HepG2 (cell line): ENCODE data around the gene FAM117A. TPM values are rescaled to one million over a fixed set of nuclear protein-coding genes. Genes with fewer than 3 reads are reported as not detected.

Source experiments
- ETV6 ChIP-seq: sonication (generic); formaldehyde crosslinking; conservative IDR thresholded peaks from 2 replicates; pipeline ENCODE4 v1.4.0; 2020; ENCODE audit warnings: missing genetic modification reagents
- FOXP1 ChIP-seq, 2 experiments: fragments of 450-650 bp in 1 of 2; IDR thresholded peaks; 2 replicates each; pipeline ENCODE4 v1.6.1; 2017 to 2018; ENCODE audit warnings: antibody characterized with exemption in 1 of 2
- JUNB ChIP-seq: sonication (generic); formaldehyde crosslinking; IDR thresholded peaks from 2 replicates; pipeline ENCODE4 v1.8.0; 2022; ENCODE audit warnings: missing genetic modification reagents, mild to moderate bottlenecking, borderline replicate concordance
- KDM5A ChIP-seq: fragments of 200-600 bp; sonication (generic); IDR thresholded peaks from 2 replicates; pipeline ENCODE4 v1.7.0; 2018; ENCODE audit warnings: antibody characterized with exemption, mild to moderate bottlenecking, low read length, borderline replicate concordance
- KLF11 ChIP-seq: IDR thresholded peaks from 2 replicates; pipeline ENCODE4 v1.6.1; 2016; ENCODE audit warnings: missing compliant biosample characterization
- MYNN ChIP-seq: sonication (generic); formaldehyde crosslinking; IDR thresholded peaks from 2 replicates; pipeline ENCODE4 v1.4.0; 2020; ENCODE audit warnings: mild to moderate bottlenecking, low read depth, missing genetic modification reagents
- NONO ChIP-seq, 2 experiments: fragments of 450-650 bp in 1 of 2; sonication (generic) in 1 of 2; formaldehyde crosslinking in 1 of 2; IDR thresholded peaks in 1 of 2; conservative IDR thresholded peaks in 1 of 2; 2 replicates each; pipeline versions ENCODE4 v1.6.1 to v1.8.0; 2017 to 2022; ENCODE audit warnings: mild to moderate bottlenecking in 1 of 2, missing genetic modification reagents in 1 of 2, moderate library complexity in 1 of 2
- PAF1 ChIP-seq: IDR thresholded peaks from 2 replicates; pipeline ENCODE4 v1.6.1; 2016; ENCODE audit warnings: missing genetic modification reagents, missing compliant biosample characterization
- RFX5 ChIP-seq: IDR thresholded peaks from 2 replicates; pipeline ENCODE4 v1.6.1; 2011; ENCODE audit warnings: low read depth, low read length, improper control_type of control experiment
- SMC3 ChIP-seq: IDR thresholded peaks from 2 replicates; pipeline ENCODE4 v1.6.1; 2011; ENCODE audit warnings: low read length, improper control_type of control experiment
- SP1 ChIP-seq, 2 experiments: fragments of 450-650 bp in 1 of 2; sonication (generic) in 1 of 2; formaldehyde crosslinking in 1 of 2; IDR thresholded peaks; 2 replicates each; pipeline versions ENCODE4 v1.4.0 to v1.6.1; 2016 to 2020; ENCODE audit warnings: missing genetic modification reagents in 1 of 2
- TOPORS ChIP-seq: sonication (generic); formaldehyde crosslinking; IDR thresholded peaks from 2 replicates; pipeline ENCODE4 v1.8.0; 2023; ENCODE audit warnings: mild to moderate bottlenecking, missing genetic modification reagents
- ZNF10 ChIP-seq: sonication (generic); formaldehyde crosslinking; IDR thresholded peaks from 2 replicates; pipeline ENCODE4 v1.4.0; 2020; ENCODE audit warnings: mild to moderate bottlenecking, low read depth, missing genetic modification reagents, borderline replicate concordance
- ZNF644 ChIP-seq: IDR thresholded peaks from 2 replicates; pipeline ENCODE4 v1.6.1; 2016; ENCODE audit warnings: low read depth
- ZNF703 ChIP-seq: sonication (generic); formaldehyde crosslinking; IDR thresholded peaks from 2 replicates; pipeline ENCODE4 v1.5.1; 2020; ENCODE audit warnings: missing genetic modification reagents, mild to moderate bottlenecking, moderate library complexity, borderline replicate concordance
- polyA plus RNA-seq, 8 experiments: library from polyadenylated mRNA; depleted of rRNA in 3 of 8; stranded (reverse) in 7 of 8; unstranded in 1 of 8; fragments of >200 nt; fragmentation: Illumina TruSeq in 4 of 8; extraction: Trizol in 4 of 8; gene quantifications; 2 replicates each; pipeline versions ENCODE4 v1.2.1 to v1.2.3, GENCODE V29; 2011 to 2016; ENCODE audit warnings: low read depth in 4 of 8, missing spikeins in 1 of 8, mixed read lengths in 1 of 8; ENCODE audit not compliant: insufficient read depth in 1 of 8
- total RNA-seq, 5 experiments: library from RNA; depleted of rRNA; stranded (reverse); fragments of >200 nt; fragmentation: Illumina TruSeq; extraction: Trizol; gene quantifications; 2 replicates each; pipeline ENCODE4 v1.2.3, GENCODE V29; 2016; ENCODE audit warnings: low read depth in 1 of 5
- TF ChIP-seq, protein P1 (sequence below): sonication (generic); formaldehyde crosslinking; IDR thresholded peaks from 2 replicates; pipeline ENCODE4 v1.4.0; 2020; ENCODE audit warnings: missing genetic modification reagents, mild to moderate bottlenecking, borderline replicate concordance
- TF ChIP-seq, protein P2 (sequence below): sonication (generic); formaldehyde crosslinking; IDR thresholded peaks from 2 replicates; pipeline ENCODE4 v1.4.0; 2020; ENCODE audit warnings: missing genetic modification reagents
- TF ChIP-seq, protein P3 (sequence below): sonication (generic); formaldehyde crosslinking; IDR thresholded peaks from 2 replicates; pipeline ENCODE4 v1.5.0; 2020; ENCODE audit warnings: missing genetic modification reagents
- TF ChIP-seq, protein P4 (sequence below): sonication (generic); formaldehyde crosslinking; IDR thresholded peaks from 2 replicates; pipeline ENCODE4 v1.9.0; 2022; ENCODE audit warnings: missing genetic modification reagents, mild to moderate bottlenecking, borderline replicate concordance
- TF ChIP-seq, protein P5 (sequence below): sonication (generic); formaldehyde crosslinking; IDR thresholded peaks from 2 replicates; pipeline ENCODE4 v1.8.0; 2022; ENCODE audit warnings: low read depth, missing genetic modification reagents

The FAM117A gene
- total and polyA plus RNA-seq, 2 of the 13 experiments (the other 11 are each of a cell fraction or from before 2014, with no cell fraction given), result 12.1 to 19.8 TPM

DNA sequence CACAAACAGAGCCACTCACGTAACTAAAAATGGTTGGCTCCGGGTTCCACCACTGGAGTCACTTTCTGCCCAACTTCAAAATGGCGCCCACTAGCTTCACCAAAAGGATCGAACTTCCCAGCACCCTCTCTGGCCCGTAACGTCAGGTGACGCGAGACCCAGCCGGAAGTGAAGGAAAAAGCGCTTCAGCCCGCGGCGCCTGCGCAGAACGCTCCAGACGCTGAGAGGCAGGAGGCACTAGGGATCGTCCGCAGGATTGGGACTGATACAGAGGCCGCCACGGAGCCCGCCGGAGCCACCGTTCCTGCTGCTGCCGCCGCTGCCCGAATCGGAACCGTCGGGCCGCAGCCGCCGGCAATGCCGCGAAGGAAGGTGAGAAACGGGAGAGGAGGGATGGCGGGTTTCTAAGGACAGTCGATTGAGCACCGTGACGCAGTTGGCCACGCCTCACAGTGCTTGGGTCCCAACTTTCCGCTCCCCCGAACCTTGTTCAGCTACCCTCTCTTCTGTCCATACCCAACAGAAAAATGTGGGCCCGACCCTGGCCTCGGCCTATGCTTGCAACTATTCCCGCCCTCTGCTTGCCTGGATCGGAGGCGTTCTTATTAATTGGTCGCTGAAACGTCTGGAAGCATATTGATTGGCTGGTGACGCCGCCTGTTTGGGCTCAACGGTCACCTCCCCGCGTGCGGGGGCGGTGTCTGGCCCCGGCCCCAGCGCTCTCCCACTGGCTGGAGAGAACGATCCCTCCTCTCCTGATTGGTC lies 24.7 kb upstream of the FAM117A start, which contains the start of gene KAT7 (continued):
- TF ChIP-seq, protein P1, sequence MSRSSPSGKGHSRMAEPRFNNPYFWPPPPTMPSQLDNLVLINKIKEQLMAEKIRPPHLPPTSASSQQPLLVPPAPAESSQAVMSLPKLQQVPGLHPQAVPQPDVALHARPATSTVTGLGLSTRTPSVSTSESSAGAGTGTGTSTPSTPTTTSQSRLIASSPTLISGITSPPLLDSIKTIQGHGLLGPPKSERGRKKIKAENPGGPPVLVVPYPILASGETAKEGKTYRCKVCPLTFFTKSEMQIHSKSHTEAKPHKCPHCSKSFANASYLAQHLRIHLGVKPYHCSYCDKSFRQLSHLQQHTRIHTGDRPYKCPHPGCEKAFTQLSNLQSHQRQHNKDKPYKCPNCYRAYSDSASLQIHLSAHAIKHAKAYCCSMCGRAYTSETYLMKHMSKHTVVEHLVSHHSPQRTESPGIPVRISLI, result peak; percentile 80; the same call in 1 of the 2 replicates
- TF ChIP-seq KLF11 (peak; percentile 87), NONO (IDR thresholded peaks at IDR 0.05) (no peak), NONO (CRISPR knock-in tag; conservative IDR thresholded peaks at IDR 0.05) (peak; percentile 90), RFX5 (peak; percentile 79), SP1 (IDR thresholded peaks at IDR 0.05) (peak; percentile 46; the same call in 1 of the 2 replicates), SP1 (CRISPR knock-in tag; IDR thresholded peaks at IDR 0.05) (peak; percentile 95), MYNN (CRISPR knock-in tag) (peak; percentile 68; the same call in 1 of the 2 replicates), FOXP1 (IDR thresholded peaks at IDR 0.05) (no peak), FOXP1 (CRISPR knock-in tag; IDR thresholded peaks at IDR 0.05) (0 out of 2 replicates have a peak, but pooled peaks have one; percentile 31), ZNF644 (CRISPR knock-in tag) (peak; percentile 85), JUNB (CRISPR knock-in tag) (no peak), TOPORS (CRISPR knock-in tag) (no peak; the same call in none of the 2 replicates), ZNF10 (CRISPR knock-in tag) (no peak), PAF1 (CRISPR knock-in tag) (no peak), ETV6 (CRISPR knock-in tag) (0 out of 2 replicates have a peak, but pooled peaks have one; percentile 18), ZNF703 (CRISPR knock-in tag) (no peak), KDM5A (peak; percentile 94), SMC3 (no peak)
- TF ChIP-seq, protein P2, sequence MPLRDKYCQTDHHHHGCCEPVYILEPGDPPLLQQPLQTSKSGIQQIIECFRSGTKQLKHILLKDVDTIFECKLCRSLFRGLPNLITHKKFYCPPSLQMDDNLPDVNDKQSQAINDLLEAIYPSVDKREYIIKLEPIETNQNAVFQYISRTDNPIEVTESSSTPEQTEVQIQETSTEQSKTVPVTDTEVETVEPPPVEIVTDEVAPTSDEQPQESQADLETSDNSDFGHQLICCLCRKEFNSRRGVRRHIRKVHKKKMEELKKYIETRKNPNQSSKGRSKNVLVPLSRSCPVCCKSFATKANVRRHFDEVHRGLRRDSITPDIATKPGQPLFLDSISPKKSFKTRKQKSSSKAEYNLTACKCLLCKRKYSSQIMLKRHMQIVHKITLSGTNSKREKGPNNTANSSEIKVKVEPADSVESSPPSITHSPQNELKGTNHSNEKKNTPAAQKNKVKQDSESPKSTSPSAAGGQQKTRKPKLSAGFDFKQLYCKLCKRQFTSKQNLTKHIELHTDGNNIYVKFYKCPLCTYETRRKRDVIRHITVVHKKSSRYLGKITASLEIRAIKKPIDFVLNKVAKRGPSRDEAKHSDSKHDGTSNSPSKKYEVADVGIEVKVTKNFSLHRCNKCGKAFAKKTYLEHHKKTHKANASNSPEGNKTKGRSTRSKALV (CRISPR knock-in tag), result peak; percentile 72; the same call in 1 of the 2 replicates
- TF ChIP-seq, protein P3, sequence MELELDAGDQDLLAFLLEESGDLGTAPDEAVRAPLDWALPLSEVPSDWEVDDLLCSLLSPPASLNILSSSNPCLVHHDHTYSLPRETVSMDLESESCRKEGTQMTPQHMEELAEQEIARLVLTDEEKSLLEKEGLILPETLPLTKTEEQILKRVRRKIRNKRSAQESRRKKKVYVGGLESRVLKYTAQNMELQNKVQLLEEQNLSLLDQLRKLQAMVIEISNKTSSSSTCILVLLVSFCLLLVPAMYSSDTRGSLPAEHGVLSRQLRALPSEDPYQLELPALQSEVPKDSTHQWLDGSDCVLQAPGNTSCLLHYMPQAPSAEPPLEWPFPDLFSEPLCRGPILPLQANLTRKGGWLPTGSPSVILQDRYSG (CRISPR knock-in tag), result peak; percentile 88; the same call in 1 of the 2 replicates
- TF ChIP-seq, protein P4, sequence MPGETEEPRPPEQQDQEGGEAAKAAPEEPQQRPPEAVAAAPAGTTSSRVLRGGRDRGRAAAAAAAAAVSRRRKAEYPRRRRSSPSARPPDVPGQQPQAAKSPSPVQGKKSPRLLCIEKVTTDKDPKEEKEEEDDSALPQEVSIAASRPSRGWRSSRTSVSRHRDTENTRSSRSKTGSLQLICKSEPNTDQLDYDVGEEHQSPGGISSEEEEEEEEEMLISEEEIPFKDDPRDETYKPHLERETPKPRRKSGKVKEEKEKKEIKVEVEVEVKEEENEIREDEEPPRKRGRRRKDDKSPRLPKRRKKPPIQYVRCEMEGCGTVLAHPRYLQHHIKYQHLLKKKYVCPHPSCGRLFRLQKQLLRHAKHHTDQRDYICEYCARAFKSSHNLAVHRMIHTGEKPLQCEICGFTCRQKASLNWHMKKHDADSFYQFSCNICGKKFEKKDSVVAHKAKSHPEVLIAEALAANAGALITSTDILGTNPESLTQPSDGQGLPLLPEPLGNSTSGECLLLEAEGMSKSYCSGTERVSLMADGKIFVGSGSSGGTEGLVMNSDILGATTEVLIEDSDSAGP (CRISPR knock-in tag), result peak; percentile 93; the same call in 1 of the 2 replicates
- TF ChIP-seq, protein P5, sequence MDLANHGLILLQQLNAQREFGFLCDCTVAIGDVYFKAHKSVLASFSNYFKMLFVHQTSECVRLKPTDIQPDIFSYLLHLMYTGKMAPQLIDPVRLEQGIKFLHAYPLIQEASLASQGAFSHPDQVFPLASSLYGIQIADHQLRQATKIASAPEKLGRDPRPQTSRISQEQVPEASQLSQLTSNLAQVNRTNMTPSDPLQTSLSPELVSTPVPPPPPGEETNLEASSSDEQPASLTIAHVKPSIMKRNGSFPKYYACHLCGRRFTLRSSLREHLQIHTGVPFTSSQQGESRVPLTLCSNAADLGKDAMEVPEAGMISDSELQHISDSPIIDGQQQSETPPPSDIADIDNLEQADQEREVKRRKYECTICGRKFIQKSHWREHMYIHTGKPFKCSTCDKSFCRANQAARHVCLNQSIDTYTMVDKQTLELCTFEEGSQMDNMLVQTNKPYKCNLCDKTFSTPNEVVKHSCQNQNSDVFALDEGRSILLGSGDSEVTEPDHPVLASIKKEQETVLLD, result no peak
